Mammary epithelial cell (primary cell): Measurements from ENCODE around the gene RPTN.

Experiments used
- EZH2 ChIP-seq: IDR thresholded peaks from 2 replicates; pipeline ENCODE4 v1.6.1; 2012; ENCODE audit warnings: low read length, inconsistent platforms, borderline replicate concordance
- TF ChIP-seq, protein P1 (sequence below), 2 donors: IDR thresholded peaks in 1 of 2; conservative IDR thresholded peaks in 1 of 2; 2 replicates each; pipeline ENCODE4 v1.5.1; 2011 to 2012; ENCODE audit warnings: inconsistent platforms in 2 of 2, low read length in 2 of 2, mild to moderate bottlenecking in 2 of 2, control low read depth in 1 of 2, low read depth in 1 of 2; ENCODE audit not compliant: insufficient read depth in 1 of 2; ENCODE audit errors: extremely low read depth in 1 of 2

DNA sequence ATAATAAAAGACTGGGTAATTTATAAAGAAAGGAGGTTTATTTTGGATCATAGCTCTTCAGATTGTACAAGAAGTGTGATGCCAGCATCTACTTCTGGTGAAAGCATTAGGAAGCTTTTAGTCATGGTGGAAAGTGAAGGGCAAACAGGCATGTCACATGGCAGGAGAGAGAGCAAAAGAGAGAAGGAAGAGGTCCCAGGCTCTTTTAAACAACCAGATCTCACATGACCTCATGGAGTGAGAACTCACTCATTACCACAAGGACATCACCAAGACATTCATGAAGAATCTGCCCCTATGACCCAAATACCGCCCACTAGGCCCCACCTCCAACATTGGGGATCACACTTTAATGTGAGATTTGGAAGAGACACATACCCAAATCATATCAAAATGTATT, 10.0 kb downstream of the RPTN start:
- no peak for TF ChIP-seq EZH2
- TF ChIP-seq, protein P1, sequence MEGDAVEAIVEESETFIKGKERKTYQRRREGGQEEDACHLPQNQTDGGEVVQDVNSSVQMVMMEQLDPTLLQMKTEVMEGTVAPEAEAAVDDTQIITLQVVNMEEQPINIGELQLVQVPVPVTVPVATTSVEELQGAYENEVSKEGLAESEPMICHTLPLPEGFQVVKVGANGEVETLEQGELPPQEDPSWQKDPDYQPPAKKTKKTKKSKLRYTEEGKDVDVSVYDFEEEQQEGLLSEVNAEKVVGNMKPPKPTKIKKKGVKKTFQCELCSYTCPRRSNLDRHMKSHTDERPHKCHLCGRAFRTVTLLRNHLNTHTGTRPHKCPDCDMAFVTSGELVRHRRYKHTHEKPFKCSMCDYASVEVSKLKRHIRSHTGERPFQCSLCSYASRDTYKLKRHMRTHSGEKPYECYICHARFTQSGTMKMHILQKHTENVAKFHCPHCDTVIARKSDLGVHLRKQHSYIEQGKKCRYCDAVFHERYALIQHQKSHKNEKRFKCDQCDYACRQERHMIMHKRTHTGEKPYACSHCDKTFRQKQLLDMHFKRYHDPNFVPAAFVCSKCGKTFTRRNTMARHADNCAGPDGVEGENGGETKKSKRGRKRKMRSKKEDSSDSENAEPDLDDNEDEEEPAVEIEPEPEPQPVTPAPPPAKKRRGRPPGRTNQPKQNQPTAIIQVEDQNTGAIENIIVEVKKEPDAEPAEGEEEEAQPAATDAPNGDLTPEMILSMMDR (conservative IDR thresholded peaks at IDR 0.05 in 1 of 2, IDR thresholded peaks at IDR 0.05 in 1 of 2; ENCODE audit: extremely low read depth in 1 of 2, insufficient read depth in 1 of 2, low read depth in 1 of 2, low read length in 2 of 2): no peak
